ENCODE data around the gene GJB4.

The GJB4 gene

GRCh38 chr1:34785875-34786470 is 26.4 kb downstream of the GJB4 start:
- Histone ChIP-seq H3K27ac (no peak overlapping the region), H3K36me3 (ENCODE audit: insufficient read depth, low read length) (no peaks in the 10 kb centered on the region), H3K9me3 (ENCODE audit: low read depth, low read length) (no peaks in the 10 kb centered on the region), H3K4me3 (no peak overlapping the region), H3K9ac (ENCODE audit: insufficient read length) (no peak overlapping the region)
- no peak for DNase-seq (ENCODE audit: low read depth, low spot score)
- TF ChIP-seq POLR2AphosphoS5 (IDR thresholded peaks at IDR 0.05; ENCODE audit: borderline replicate concordance, low read depth, low read length) (no peak), FOXP2 (optimal IDR thresholded peaks at IDR 0.05; ENCODE audit: control extremely low read depth, extremely low read length, insufficient read depth) (no peak), EZH2 (IDR thresholded peaks at IDR 0.05) (no peak)

GRCh38 chr1:34786521-34787325 is 27.2 kb downstream of the GJB4 start:
- TF ChIP-seq FOXP2 (optimal IDR thresholded peaks at IDR 0.05; ENCODE audit: control extremely low read depth, extremely low read length, insufficient read depth) (no peak), EZH2 (IDR thresholded peaks at IDR 0.05) (no peak), POLR2AphosphoS5 (IDR thresholded peaks at IDR 0.05; ENCODE audit: borderline replicate concordance, low read depth, low read length) (no peak)

GRCh38 chr1:34787461-34788420 is 28.2 kb downstream of the GJB4 start:
- DNase-seq (ENCODE audit: low read depth, low spot score), result no peak
- Histone ChIP-seq H3K9me3 (ENCODE audit: low read depth, low read length) (no peaks in the 10 kb centered on the region), H3K4me3 (no peak overlapping the region), H3K9ac (ENCODE audit: insufficient read length) (no peak overlapping the region), H3K27ac (no peak overlapping the region), H3K36me3 (ENCODE audit: insufficient read depth, low read length) (no peaks in the 10 kb centered on the region)
- TF ChIP-seq FOXP2 (optimal IDR thresholded peaks at IDR 0.05; ENCODE audit: control extremely low read depth, extremely low read length, insufficient read depth) (no peak), EZH2 (IDR thresholded peaks at IDR 0.05) (no peak), POLR2AphosphoS5 (IDR thresholded peaks at IDR 0.05; ENCODE audit: borderline replicate concordance, low read depth, low read length) (no peak)

More at GRCh38 chr1:34786521-34787325, 27.2 kb downstream of the GJB4 start:
- Histone ChIP-seq H3K9ac (ENCODE audit: insufficient read length) (no peak overlapping the region), H3K27ac (no peak overlapping the region), H3K4me3 (no peak overlapping the region), H3K9me3 (ENCODE audit: low read depth, low read length) (no peaks in the 10 kb centered on the region), H3K36me3 (ENCODE audit: insufficient read depth, low read length) (no peaks in the 10 kb centered on the region)
- DNase-seq (ENCODE audit: low read depth, low spot score), result peak; percentile 24

- no peaks in the 10 kb centered on the region for H3K36me3 ChIP-seq (ENCODE audit: insufficient read depth, low read length)
- H3K27ac ChIP-seq, result no peak overlapping the region
- no peak for TF ChIP-seq FOXP2 (optimal IDR thresholded peaks at IDR 0.05; ENCODE audit: control extremely low read depth, extremely low read length, insufficient read depth)
- TF ChIP-seq EZH2 (IDR thresholded peaks at IDR 0.05), result no peak
- no peak for TF ChIP-seq POLR2AphosphoS5 (IDR thresholded peaks at IDR 0.05; ENCODE audit: borderline replicate concordance, low read depth, low read length)
- H3K9me3 ChIP-seq (ENCODE audit: low read depth, low read length), result no peaks in the 10 kb centered on the region
- DNase-seq (ENCODE audit: low read depth, low spot score), result no peak
- no peak overlapping the region for H3K4me3 ChIP-seq
- H3K9ac ChIP-seq (ENCODE audit: insufficient read length), result no peak overlapping the region
Measured at GRCh38 chr1:34790985-34791384, 31.4 kb downstream of the GJB4 start.

- no peak overlapping the region for H3K27ac ChIP-seq
- H3K9me3 ChIP-seq (ENCODE audit: low read depth, low read length), result no peaks in the 10 kb centered on the region
- H3K36me3 ChIP-seq (ENCODE audit: insufficient read depth, low read length), result no peaks in the 10 kb centered on the region
- H3K4me3 ChIP-seq, result no peak overlapping the region
- no peak for TF ChIP-seq POLR2AphosphoS5 (IDR thresholded peaks at IDR 0.05; ENCODE audit: borderline replicate concordance, low read depth, low read length)
- no peak for TF ChIP-seq FOXP2 (optimal IDR thresholded peaks at IDR 0.05; ENCODE audit: control extremely low read depth, extremely low read length, insufficient read depth)
- TF ChIP-seq EZH2 (IDR thresholded peaks at IDR 0.05), result no peak
- DNase-seq (ENCODE audit: low read depth, low spot score), result no peak
- no peak overlapping the region for H3K9ac ChIP-seq (ENCODE audit: insufficient read length)
Measured at GRCh38 chr1:34792424-34792823, 32.9 kb downstream of the GJB4 start.

- no peak for TF ChIP-seq EZH2 (IDR thresholded peaks at IDR 0.05)
- no peak for TF ChIP-seq FOXP2 (optimal IDR thresholded peaks at IDR 0.05; ENCODE audit: control extremely low read depth, extremely low read length, insufficient read depth)
- TF ChIP-seq POLR2AphosphoS5 (IDR thresholded peaks at IDR 0.05; ENCODE audit: borderline replicate concordance, low read depth, low read length), result no peak
- DNase-seq (ENCODE audit: low read depth, low spot score), result no peak
- H3K9ac ChIP-seq (ENCODE audit: insufficient read length), result no peak within 1 kb of the TSS
- no peaks in the 10 kb centered on the region for H3K36me3 ChIP-seq (ENCODE audit: insufficient read depth, low read length)
- no peaks in the 10 kb centered on the region for H3K9me3 ChIP-seq (ENCODE audit: low read depth, low read length)
- no peak within 1 kb of the TSS for H3K27ac ChIP-seq
- H3K4me3 ChIP-seq, result no peak within 1 kb of the TSS
Measured at GRCh38 chr1:34792868-34793727, 33.6 kb downstream of the GJB4 start, which contains the start of gene GJA4. GJA4 (plus strand) TSS chr1:34792999; CDS start chr1:34794214, 1,215 bp downstream.

GRCh38 chr1:34794001-34794789 is 34.7 kb downstream of the GJB4 start:
- TF ChIP-seq FOXP2 (optimal IDR thresholded peaks at IDR 0.05; ENCODE audit: control extremely low read depth, extremely low read length, insufficient read depth) (no peak), EZH2 (IDR thresholded peaks at IDR 0.05) (no peak), POLR2AphosphoS5 (IDR thresholded peaks at IDR 0.05; ENCODE audit: borderline replicate concordance, low read depth, low read length) (no peak)
- Histone ChIP-seq H3K27ac (no peak overlapping the region), H3K36me3 (ENCODE audit: insufficient read depth, low read length) (no peaks in the 10 kb centered on the region), H3K4me3 (no peak overlapping the region), H3K9ac (ENCODE audit: insufficient read length) (no peak overlapping the region), H3K9me3 (ENCODE audit: low read depth, low read length) (no peaks in the 10 kb centered on the region)
- no peak for DNase-seq (ENCODE audit: low read depth, low spot score)
